Ascending aorta (tissue), 2 donors: ENCODE measurements around the gene MYH4. TPM values are rescaled to one million over a fixed set of nuclear protein-coding genes. Genes with fewer than 3 reads are reported as not detected.

Source experiments
- DNase-seq, 2 donors: peaks; one replicate each; pipeline ENCODE4 v3.0.0-alpha.2; 2019; ENCODE audit warnings: low spot score in 2 of 2
- H3K27ac ChIP-seq, 2 donors: fragments of 200-600 bp; sonication (generic); one replicate each; pipeline ENCODE4 v1.5.1; 2016 to 2017; ENCODE audit warnings: mild to moderate bottlenecking in 1 of 2
- H3K27me3 ChIP-seq: fragments of 200-600 bp; sonication (generic); one replicate; pipeline ENCODE4 v1.5.1; 2017
- H3K36me3 ChIP-seq, 2 donors: fragments of 200-600 bp; sonication (generic); one replicate each; pipeline ENCODE4 v1.5.1; 2016
- H3K4me1 ChIP-seq, 2 donors: fragments of 200-600 bp; sonication (generic); one replicate each; pipeline ENCODE4 v1.5.1; 2016 to 2017; ENCODE audit warnings: mild to moderate bottlenecking in 1 of 2
- H3K4me3 ChIP-seq, 2 donors: fragments of 200-600 bp; sonication (generic); one replicate each; pipeline ENCODE4 v1.5.1; 2016 to 2017; ENCODE audit warnings: mild to moderate bottlenecking in 1 of 2
- H3K9me3 ChIP-seq, 2 donors: fragments of 200-600 bp; sonication (generic); one replicate each; pipeline ENCODE4 v1.5.1; 2016
- CTCF ChIP-seq, 3 experiments: fragments of 200-600 bp in 2 of 3; fragments of 450-650 bp in 1 of 3; sonication (generic) in 2 of 3; IDR thresholded peaks; one replicate each; pipeline ENCODE4 v1.5.1; 2016 to 2019; ENCODE audit warnings: antibody characterized with exemption in 3 of 3, mild to moderate bottlenecking in 1 of 3, moderate library complexity in 1 of 3
- intact Hi-C: fragments of 100-400 bp; cut with DNase I; formaldehyde crosslinking; loops from one replicate; pipeline ENCODE4 v1.15.1; 2023
- total RNA-seq: library from RNA; depleted of rRNA; stranded (reverse); fragments of >200 nt; gene quantifications from one replicate; pipeline ENCODE4 v1.1.0, GENCODE V29; 2016

Gene MYH4
- total RNA-seq, 1 donor from 2014 or later, result not detected

GRCh38 chr17:10398352-10398751 lies 71.0 kb downstream of the MYH4 start:
- intact Hi-C loops, result no loop called here
- Histone ChIP-seq H3K27me3 (no peaks in the 10 kb centered on the region), H3K4me3 (no peak overlapping the region), H3K4me1 (no peaks in the 10 kb centered on the region), H3K36me3 (no peaks in the 10 kb centered on the region), H3K27ac (no peak overlapping the region), H3K9me3 (no peaks in the 10 kb centered on the region)
- no peak for TF ChIP-seq CTCF (IDR thresholded peaks at IDR 0.05)
- DNase-seq, result no peak

- Histone ChIP-seq H3K27me3 (no peaks in the 10 kb centered on the region), H3K36me3 (no peaks in the 10 kb centered on the region), H3K4me1 (no peaks in the 10 kb centered on the region), H3K9me3 (no peaks in the 10 kb centered on the region), H3K4me3 (no peak overlapping the region), H3K27ac (no peak overlapping the region)
- intact Hi-C loops, result no loop called here
- no peak for TF ChIP-seq CTCF (IDR thresholded peaks at IDR 0.05)
- DNase-seq, result no peak
Measured at GRCh38 chr17:10396524-10397163, 72.7 kb downstream of the MYH4 start.

- DNase-seq, result no peak
- H3K36me3 ChIP-seq, result no peaks in the 10 kb centered on the region
- intact Hi-C loops, result no loop called here
- H3K4me3 ChIP-seq, result no peak overlapping the region
- no peaks in the 10 kb centered on the region for H3K9me3 ChIP-seq
- H3K27me3 ChIP-seq, result no peaks in the 10 kb centered on the region
- no peak for TF ChIP-seq CTCF (IDR thresholded peaks at IDR 0.05)
- no peak overlapping the region for H3K27ac ChIP-seq
- H3K4me1 ChIP-seq, result no peaks in the 10 kb centered on the region
Measured at GRCh38 chr17:10394201-10394887, 75.0 kb downstream of the MYH4 start.

Other genes with a start within 250 kb of the MYH4 start
- not detected for gene MYH13, start 96.6 kb downstream of the MYH4 start, total RNA-seq
- not detected for gene MYH8, start 47.6 kb downstream of the MYH4 start, total RNA-seq
- gene MYH1, start 49.0 kb upstream of the MYH4 start, total RNA-seq, result not detected
- not detected for gene MYH2, start 80.1 kb upstream of the MYH4 start, total RNA-seq
- 0.32 TPM for gene MYH3, start 187.8 kb upstream of the MYH4 start, total RNA-seq
- gene SCO1, start 228.0 kb upstream of the MYH4 start, total RNA-seq, result 173 TPM
- not detected for gene ADPRM, start 228.0 kb upstream of the MYH4 start, total RNA-seq